Erythroblast (primary cell): ENCODE measurements around the gene CALR3.

Experiments used
- GATA1 ChIP-seq: IDR thresholded peaks from 2 replicates; pipeline ENCODE4 v1.6.1; 2011; ENCODE audit warnings: low read depth, mild to moderate bottlenecking, control low read depth, low read length, moderate library complexity
- POLR2A ChIP-seq: IDR thresholded peaks from 2 replicates; pipeline ENCODE4 v1.6.1; 2011; ENCODE audit warnings: mild to moderate bottlenecking, low read length

DNA sequence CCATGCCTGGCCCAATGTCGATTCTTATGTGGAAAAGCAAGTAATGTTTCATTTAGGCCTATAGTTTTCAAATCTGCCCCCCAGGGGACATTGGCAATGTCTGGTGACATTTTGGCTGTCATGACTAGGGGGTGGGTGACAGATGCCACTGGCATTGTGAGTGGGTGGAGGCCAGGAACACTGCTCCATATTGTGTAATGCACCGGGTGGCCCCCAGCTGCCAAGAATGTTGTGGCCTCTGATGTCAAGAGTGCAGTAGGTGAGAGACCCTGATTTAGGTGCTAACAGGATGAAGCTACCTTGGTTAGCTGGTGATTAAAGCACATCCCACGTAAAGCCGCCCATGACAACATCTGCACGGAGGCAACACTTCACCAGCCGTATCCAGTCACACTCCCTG is 11.0 kb upstream of the CALR3 start:
- TF ChIP-seq POLR2A (no peak), GATA1 (no peak)
